ENCODE data around the gene LKAAEAR1. TPM values are rescaled to one million over a fixed set of nuclear protein-coding genes. Genes with fewer than 3 reads are reported as not detected.

Gene LKAAEAR1
- total and polyA plus RNA-seq, 2 of the 4 experiments (the other 2 are of a cell fraction): 0.21 TPM; not detected in 1

DNA sequence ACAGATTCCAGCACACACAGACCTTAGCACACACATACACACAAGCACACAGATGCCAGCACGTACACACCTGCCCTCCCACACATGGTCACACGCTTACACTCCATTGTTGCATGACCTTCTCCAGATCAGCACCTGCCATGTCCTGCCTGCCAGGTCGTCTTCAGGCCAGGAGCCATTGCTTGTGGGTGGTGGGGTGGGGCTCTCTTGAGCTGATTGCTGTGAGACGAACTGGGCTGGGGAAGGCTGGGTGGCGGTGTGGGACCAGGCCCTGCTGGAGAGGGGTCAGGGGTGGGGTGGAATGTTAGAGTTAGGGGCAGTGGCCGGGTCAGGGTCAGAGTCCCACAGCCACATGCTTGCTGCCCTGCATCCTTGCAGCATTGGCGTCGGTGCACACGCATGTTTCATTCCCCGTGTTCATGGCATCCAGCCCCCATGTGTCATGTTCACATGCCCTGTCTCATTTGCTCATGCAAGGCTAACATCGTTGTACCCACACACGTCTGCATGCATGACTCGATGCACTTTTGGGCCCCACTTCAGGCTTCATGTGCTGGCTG lies 29.7 kb upstream of the LKAAEAR1 start:
- ChIA-PET POLR2A (ENCODE audit: unreplicated experiment) (no interaction called here), CTCF (no interaction called here)
- Histone ChIP-seq H3K9me1 (ENCODE audit: insufficient read depth, low read length) (no peaks in the 10 kb centered on the region), H3K27ac (ENCODE audit: insufficient read depth, low read length) (no peak overlapping the region), H2BK120ac (ENCODE audit: low read depth, low read length) (no peak overlapping the region), H2BK5ac (ENCODE audit: low read depth, low read length, poor library complexity, severe bottlenecking) (no peak overlapping the region), H3K4me1 (ENCODE audit: control insufficient read depth, insufficient read depth, low read length) (no peaks in the 10 kb centered on the region), H2AK9ac (replicated peaks; ENCODE audit: low read depth, low read length, poor library complexity) (no peak overlapping the region), H3K27me3 (ENCODE audit: control insufficient read depth, insufficient read depth, low read length) (peaks cover 36% of the 10 kb centered on the region; the same call in 1 of the 2 replicates), H4K20me1 (ENCODE audit: insufficient read depth, low read length) (no peaks in the 10 kb centered on the region), H2BK20ac (ENCODE audit: low read depth, low read length) (no peak overlapping the region), H4K5ac (ENCODE audit: low read depth, low read length) (no peak overlapping the region), H3K18ac (ENCODE audit: low read depth, low read length) (no peak overlapping the region), H3K56ac (ENCODE audit: extremely low read depth, insufficient read depth, low read length) (no peak overlapping the region), H3K23ac (ENCODE audit: low read depth, low read length) (no peak overlapping the region), H2AK5ac (ENCODE audit: low read depth, low read length) (no peak overlapping the region), H4K8ac (ENCODE audit: low read depth in 2 of 2, low read length in 2 of 2) (no peak overlapping the region), H3K14ac (replicated peaks; ENCODE audit: low read depth, low read length) (no peak overlapping the region), H3K9me3 (ENCODE audit: control insufficient read depth, insufficient read depth, low read length) (no peaks in the 10 kb centered on the region), H4K91ac (ENCODE audit: insufficient read depth, low read depth, low read length) (no peak overlapping the region), H3K36me3 (ENCODE audit: control insufficient read depth, insufficient read depth, low read length) (no peaks in the 10 kb centered on the region), H3K4me2 (ENCODE audit: low read depth, low read length) (no peak overlapping the region), H2AFZ (replicated peaks; ENCODE audit: low read length, poor library complexity) (no peak overlapping the region), H3K4me3 (ENCODE audit: insufficient read depth, low read depth, low read length) (no peak overlapping the region), H3K4ac (ENCODE audit: low read depth, low read length) (no peak overlapping the region), H3K9ac (ENCODE audit: low read depth, low read length) (no peak overlapping the region), H3K79me1 (ENCODE audit: low read depth in 1 of 2, low read length in 2 of 2) (no peaks in the 10 kb centered on the region), H2BK15ac (ENCODE audit: low read depth, low read length) (no peak overlapping the region)
- dilution Hi-C loops (cut with HindIII; ENCODE audit: low sequenced_read_pairs, unreplicated experiment): no loop called here
- DNase-seq (no peak), ATAC-seq (ENCODE audit: low read depth) (no peak)
- 78% methylated on average over 8 of the region's 13 CpGs; no CpG with 5 or more reads in 1 of the 2 experiments for WGBS, 2 experiments (ENCODE audit: extremely low coverage in 2 of 2, insufficient read length in 1 of 2)
- BruUV-seq (replicated peaks): no TSS peak
- intact Hi-C loops (cut with micrococcal nuclease): no loop called here
- no peak for TF ChIP-seq RCOR1 (IDR thresholded peaks at IDR 0.05; ENCODE audit: insufficient replicate concordance, low read length)
- in situ Hi-C loops (cut with MboI; ENCODE audit: low sequenced_read_pairs): no loop called here
